GM12878 (cell line): ENCODE data around the gene CADM2. TPM values are rescaled to one million over a fixed set of nuclear protein-coding genes. Genes with fewer than 3 reads are reported as not detected.

Source experiments
- ATAC-seq: fragments of 200-7000 bp; cut with Tn5 transposase; 3 replicates; pipeline ENCODE4 v1.9.1; 2020; ENCODE audit warnings: mild to moderate bottlenecking, moderate library complexity
- BruUV-seq: library from RNA; stranded (reverse); fragments of 400-500 nt; replicated peaks from 2 replicates; lab custom pipeline; 2021; lab: Mats Ljungman, UMichigan
- CTCF ChIA-PET: fragments of 300-600 bp; sonication (Branson Sonifier 250); formaldehyde crosslinking; extraction: SDS; loops from one replicate; lab custom pipeline; 2021; ENCODE audit warnings: inconsistent platforms; lab: Yijun Ruan, JAX
- POLR2A ChIA-PET: fragments of 350-600 bp; formaldehyde crosslinking; extraction: SDS; loops from one replicate; lab custom pipeline; 2021; ENCODE audit warnings: inconsistent platforms; lab: Charles Lee
- RAD21 ChIA-PET: fragments of 300-600 bp; sonication (Branson Sonifier 250); formaldehyde crosslinking; loops from one replicate; lab custom pipeline; 2023; ENCODE audit warnings: antibody characterized with exemption; ENCODE audit not compliant: unreplicated experiment; lab: Charles Lee
- SMC1A ChIA-PET: fragments of 300-600 bp; sonication (Branson Sonifier 250); formaldehyde crosslinking; loops from one replicate; lab custom pipeline; 2023; ENCODE audit not compliant: unreplicated experiment, uncharacterized antibody; lab: Charles Lee
- DNase-seq: peaks from one replicate; pipeline ENCODE4 v3.0.0-alpha.2; 2011; ENCODE audit warnings: low read depth, low spot score
- FAIRE-seq: peaks from 3 replicates; lab custom pipeline; 2011; peaks lifted over from hg19 to GRCh38; lab: Jason Lieb, UNC
- H2AFZ ChIP-seq: 2 replicates; pipeline ENCODE4 v1.6.0; 2011; ENCODE audit warnings: low read depth, low read length, control low read depth; ENCODE audit not compliant: control insufficient read depth
- H3K27ac ChIP-seq: 2 replicates; pipeline ENCODE4 v1.5.1; 2011; ENCODE audit warnings: control low read depth; ENCODE audit not compliant: control insufficient read depth, insufficient read depth
- H3K27me3 ChIP-seq, 2 experiments: replicated peaks in 1 of 2; 2 replicates each; pipeline versions ENCODE4 v1.6.0 to v1.6.1; 2011; ENCODE audit warnings: low read length in 1 of 2; ENCODE audit not compliant: control insufficient read depth in 2 of 2, insufficient read depth in 2 of 2
- H3K36me3 ChIP-seq, 2 experiments: 2 replicates each; pipeline ENCODE4 v1.5.1; 2011; ENCODE audit warnings: low read length in 1 of 2; ENCODE audit not compliant: control insufficient read depth in 2 of 2, insufficient read depth in 2 of 2
- H3K4me1 ChIP-seq: 2 replicates; pipeline ENCODE4 v1.6.1; 2011; ENCODE audit warnings: mild to moderate bottlenecking, low read length, moderate library complexity, mixed read lengths; ENCODE audit not compliant: control insufficient read depth, insufficient read depth
- H3K4me2 ChIP-seq: 2 replicates; pipeline ENCODE4 v1.6.0; 2011; ENCODE audit warnings: control low read depth; ENCODE audit not compliant: control insufficient read depth, insufficient read depth
- H3K4me3 ChIP-seq: fragments of 200-600 bp; sonication (generic); 2 replicates; pipeline ENCODE4 v1.5.1; 2016
- H3K79me2 ChIP-seq: 2 replicates; pipeline ENCODE4 v1.6.0; 2011; ENCODE audit warnings: low read length; ENCODE audit not compliant: control insufficient read depth, insufficient read depth
- H3K9ac ChIP-seq: 2 replicates; pipeline ENCODE4 v1.8.0; 2011; ENCODE audit warnings: low read length, control low read depth, mixed read lengths; ENCODE audit not compliant: control insufficient read depth, insufficient read depth
- H3K9me3 ChIP-seq: replicated peaks from 3 replicates; pipeline ENCODE4 v1.5.1; 2011; ENCODE audit warnings: mild to moderate bottlenecking, low read length; ENCODE audit not compliant: control insufficient read depth, insufficient read depth
- H4K20me1 ChIP-seq: 2 replicates; pipeline ENCODE4 v1.6.0; 2011; ENCODE audit not compliant: control insufficient read depth, insufficient read depth
- BRCA1 ChIP-seq: IDR thresholded peaks from 2 replicates; pipeline ENCODE4 v1.6.1; 2011; ENCODE audit warnings: low read depth, low read length, improper control_type of control experiment
- IRF4 ChIP-seq: IDR thresholded peaks from 2 replicates; pipeline ENCODE4 v1.6.1; 2011; ENCODE audit warnings: low read depth, low read length
- MTA3 ChIP-seq: IDR thresholded peaks from 2 replicates; pipeline ENCODE4 v1.6.1; 2012; ENCODE audit warnings: low read length, inconsistent platforms, borderline replicate concordance
- RELA ChIP-seq: fragments of 450-650 bp; IDR thresholded peaks from 2 replicates; pipeline ENCODE4 v1.8.0; 2014; ENCODE audit warnings: borderline replicate concordance; ENCODE audit not compliant: partially characterized antibody
- SMARCA5 ChIP-seq: fragments of 450-650 bp; IDR thresholded peaks from 2 replicates; pipeline ENCODE4 v1.6.1; 2017; ENCODE audit warnings: mild to moderate bottlenecking
- YBX1 ChIP-seq: fragments of 450-650 bp; IDR thresholded peaks from 2 replicates; pipeline ENCODE4 v1.6.1; 2016; ENCODE audit warnings: antibody characterized with exemption
- WGBS: methylation state at CpG from one replicate; pipeline ENCODE4 v1.1.6; 2016; ENCODE audit warnings: low lambda C conversion rate; ENCODE audit not compliant: insufficient replicate concordance, insufficient coverage; ENCODE audit errors: missing lambda C conversion rate; 5-methylcytosine and 5-hydroxymethylcytosine counted together
- in situ Hi-C: fragments of 300-500 bp; cut with MboI; formaldehyde crosslinking; loops from 9 replicates; pipeline ENCODE4 v1.14.3; 2018; ENCODE audit warnings: mixed read lengths
- intact Hi-C: fragments of 100-400 bp; cut with micrococcal nuclease; formaldehyde crosslinking; loops from one replicate; pipeline ENCODE4 v1.14.2; 2022; ENCODE audit not compliant: unreplicated experiment
- polyA plus RNA-seq, 11 experiments: library from polyadenylated mRNA; depleted of rRNA in 4 of 11; unstranded in 6 of 11; stranded (reverse) in 5 of 11; fragments of >200 nt; fragmentation: Nextera tagmentation in 4 of 11; fragmentation: Illumina TruSeq in 1 of 11; extraction: Ambion mirVana in 4 of 11; extraction: Trizol in 1 of 11; gene quantifications; 1 replicate in 1 of 11; 2 replicates in 10 of 11; pipeline versions ENCODE4 v1.2.1 to v1.2.3, GENCODE V29; 2011 to 2016; ENCODE audit warnings: inconsistent platforms in 2 of 11, missing spikeins in 2 of 11, low read depth in 1 of 11
- total RNA-seq, 4 experiments: library from RNA; depleted of rRNA in 3 of 4; stranded (reverse); fragments of >200 nt in 3 of 4; fragmentation: Illumina TruSeq in 1 of 4; extraction: Trizol in 1 of 4; gene quantifications; 2 replicates each; pipeline versions ENCODE4 v1.2.1 to v1.2.3, GENCODE V29; 2013 to 2021
- TF ChIP-seq, protein P1 (sequence below): fragments of 450-650 bp; IDR thresholded peaks from 2 replicates; pipeline ENCODE4 v1.6.1; 2017; ENCODE audit warnings: mild to moderate bottlenecking, moderate library complexity

Gene CADM2
- total and polyA plus RNA-seq, 10 of the 15 experiments (the other 5 are each of a cell fraction or from before 2014, with no cell fraction given), result 0.13 TPM; not detected in 9

DNA sequence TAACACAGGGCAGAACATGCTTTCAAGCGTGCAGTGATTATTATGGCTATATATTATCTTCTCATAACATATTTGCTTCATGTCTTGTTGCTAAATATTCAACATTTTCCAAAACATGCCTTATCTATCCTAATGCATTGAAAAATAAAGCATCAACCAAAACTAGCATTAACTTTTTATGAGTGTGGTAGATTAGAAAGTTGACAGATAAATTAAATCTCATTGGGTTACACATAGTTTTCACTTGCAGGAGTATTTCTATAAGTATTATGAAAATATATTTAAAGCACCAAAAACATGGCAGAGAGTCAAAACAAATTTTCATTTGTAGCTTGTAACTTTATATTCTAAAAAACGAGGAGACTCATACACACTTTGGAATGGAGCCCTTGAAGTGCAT lies 141.5 kb downstream of the CADM2 start (continued):
- TF ChIP-seq, protein P1, sequence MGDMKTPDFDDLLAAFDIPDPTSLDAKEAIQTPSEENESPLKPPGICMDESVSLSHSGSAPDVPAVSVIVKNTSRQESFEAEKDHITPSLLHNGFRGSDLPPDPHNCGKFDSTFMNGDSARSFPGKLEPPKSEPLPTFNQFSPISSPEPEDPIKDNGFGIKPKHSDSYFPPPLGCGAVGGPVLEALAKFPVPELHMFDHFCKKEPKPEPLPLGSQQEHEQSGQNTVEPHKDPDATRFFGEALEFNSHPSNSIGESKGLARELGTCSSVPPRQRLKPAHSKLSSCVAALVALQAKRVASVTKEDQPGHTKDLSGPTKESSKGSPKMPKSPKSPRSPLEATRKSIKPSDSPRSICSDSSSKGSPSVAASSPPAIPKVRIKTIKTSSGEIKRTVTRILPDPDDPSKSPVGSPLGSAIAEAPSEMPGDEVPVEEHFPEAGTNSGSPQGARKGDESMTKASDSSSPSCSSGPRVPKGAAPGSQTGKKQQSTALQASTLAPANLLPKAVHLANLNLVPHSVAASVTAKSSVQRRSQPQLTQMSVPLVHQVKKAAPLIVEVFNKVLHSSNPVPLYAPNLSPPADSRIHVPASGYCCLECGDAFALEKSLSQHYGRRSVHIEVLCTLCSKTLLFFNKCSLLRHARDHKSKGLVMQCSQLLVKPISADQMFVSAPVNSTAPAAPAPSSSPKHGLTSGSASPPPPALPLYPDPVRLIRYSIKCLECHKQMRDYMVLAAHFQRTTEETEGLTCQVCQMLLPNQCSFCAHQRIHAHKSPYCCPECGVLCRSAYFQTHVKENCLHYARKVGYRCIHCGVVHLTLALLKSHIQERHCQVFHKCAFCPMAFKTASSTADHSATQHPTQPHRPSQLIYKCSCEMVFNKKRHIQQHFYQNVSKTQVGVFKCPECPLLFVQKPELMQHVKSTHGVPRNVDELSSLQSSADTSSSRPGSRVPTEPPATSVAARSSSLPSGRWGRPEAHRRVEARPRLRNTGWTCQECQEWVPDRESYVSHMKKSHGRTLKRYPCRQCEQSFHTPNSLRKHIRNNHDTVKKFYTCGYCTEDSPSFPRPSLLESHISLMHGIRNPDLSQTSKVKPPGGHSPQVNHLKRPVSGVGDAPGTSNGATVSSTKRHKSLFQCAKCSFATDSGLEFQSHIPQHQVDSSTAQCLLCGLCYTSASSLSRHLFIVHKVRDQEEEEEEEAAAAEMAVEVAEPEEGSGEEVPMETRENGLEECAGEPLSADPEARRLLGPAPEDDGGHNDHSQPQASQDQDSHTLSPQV, result no peak
- TF ChIP-seq YBX1 (no peak), SMARCA5 (no peak), BRCA1 (no peak)

DNA sequence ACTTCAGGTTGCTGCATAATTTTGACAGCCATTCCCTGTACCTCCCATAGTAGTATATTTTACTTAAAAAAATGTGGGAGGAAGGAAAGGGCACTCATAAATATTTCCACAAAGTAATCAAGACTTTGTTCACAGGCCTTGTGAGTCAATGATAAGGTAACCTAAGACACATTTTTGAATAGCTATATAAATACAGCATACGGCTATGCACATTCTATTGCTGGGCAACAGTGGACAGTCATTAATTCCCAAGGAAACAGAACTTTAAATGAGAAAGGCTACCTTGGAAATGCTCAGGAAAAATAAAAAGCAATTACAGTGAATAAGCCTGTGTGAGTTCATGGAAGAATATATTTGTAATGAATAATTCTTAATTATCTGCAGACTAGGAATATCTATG lies 144.0 kb downstream of the CADM2 start:
- POLR2A ChIA-PET, result no interaction called here
- WGBS, result 0% methylated on average over 1 of the region's 1 CpG
- no peaks in the 10 kb centered on the region for H3K27me3 ChIP-seq
- no peak for FAIRE-seq
- in situ Hi-C loops, result no loop called here
- H3K9ac ChIP-seq, result no peak overlapping the region
- no peaks in the 10 kb centered on the region for H4K20me1 ChIP-seq
- no peaks in the 10 kb centered on the region for H3K36me3 ChIP-seq
- H3K27ac ChIP-seq, result no peak overlapping the region
- no peaks in the 10 kb centered on the region for H3K79me2 ChIP-seq
- no peaks in the 10 kb centered on the region for H3K9me3 ChIP-seq
- TF ChIP-seq MTA3, result no peak
- TF ChIP-seq RELA, result no peak
- no peak for TF ChIP-seq IRF4
- TF ChIP-seq, protein P1, result no peak
- no peak overlapping the region for H3K4me3 ChIP-seq
- SMC1A ChIA-PET, result no interaction called here
- CTCF ChIA-PET, result no interaction called here
- H3K4me1 ChIP-seq, result no peaks in the 10 kb centered on the region
- no peak overlapping the region for H3K4me2 ChIP-seq
- H2AFZ ChIP-seq, result no peak overlapping the region
- intact Hi-C loops, result no loop called here
- no peak for DNase-seq
- RAD21 ChIA-PET, result no interaction called here
- BruUV-seq, result no TSS peak
- ATAC-seq, result no peak
